Stimulated activated CD4-positive, alpha-beta T cell treated with anti-CD3 and anti-CD28 coated beads, Interleukin-15, amount 100 ng/mL, for 24 hours (primary cell): ENCODE measurements around the gene PVR.
"Not testable (repeated sequence)": the region's sequence is repeated elsewhere in the genome, so short reads cannot be mapped to it uniquely, and the experiment has no call there.

Experiments used
- DNase-seq: peaks from one replicate; pipeline ENCODE4 v3.0.0-alpha.2; 2020

Gene PVR

DNA sequence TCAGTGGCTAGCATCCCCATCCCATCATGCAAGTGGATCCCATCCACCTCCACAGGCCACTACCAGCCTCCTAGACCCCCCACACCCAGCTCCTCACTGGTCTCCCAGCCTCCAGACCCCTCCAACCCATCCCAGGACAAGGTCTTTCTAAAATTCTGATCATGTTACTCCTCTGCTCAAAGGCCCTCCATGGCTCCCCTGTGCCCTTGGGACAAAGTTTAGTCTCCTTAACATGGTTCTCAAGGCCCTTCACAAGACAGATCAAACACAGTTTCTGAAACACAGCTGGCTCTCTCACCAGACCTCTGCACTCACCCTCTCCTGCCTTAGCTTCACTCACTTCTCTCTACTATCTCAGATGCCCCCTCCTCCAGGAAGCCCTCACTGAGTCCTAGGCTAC lies 36.8 kb downstream of the PVR start:
- no peak for DNase-seq

DNA sequence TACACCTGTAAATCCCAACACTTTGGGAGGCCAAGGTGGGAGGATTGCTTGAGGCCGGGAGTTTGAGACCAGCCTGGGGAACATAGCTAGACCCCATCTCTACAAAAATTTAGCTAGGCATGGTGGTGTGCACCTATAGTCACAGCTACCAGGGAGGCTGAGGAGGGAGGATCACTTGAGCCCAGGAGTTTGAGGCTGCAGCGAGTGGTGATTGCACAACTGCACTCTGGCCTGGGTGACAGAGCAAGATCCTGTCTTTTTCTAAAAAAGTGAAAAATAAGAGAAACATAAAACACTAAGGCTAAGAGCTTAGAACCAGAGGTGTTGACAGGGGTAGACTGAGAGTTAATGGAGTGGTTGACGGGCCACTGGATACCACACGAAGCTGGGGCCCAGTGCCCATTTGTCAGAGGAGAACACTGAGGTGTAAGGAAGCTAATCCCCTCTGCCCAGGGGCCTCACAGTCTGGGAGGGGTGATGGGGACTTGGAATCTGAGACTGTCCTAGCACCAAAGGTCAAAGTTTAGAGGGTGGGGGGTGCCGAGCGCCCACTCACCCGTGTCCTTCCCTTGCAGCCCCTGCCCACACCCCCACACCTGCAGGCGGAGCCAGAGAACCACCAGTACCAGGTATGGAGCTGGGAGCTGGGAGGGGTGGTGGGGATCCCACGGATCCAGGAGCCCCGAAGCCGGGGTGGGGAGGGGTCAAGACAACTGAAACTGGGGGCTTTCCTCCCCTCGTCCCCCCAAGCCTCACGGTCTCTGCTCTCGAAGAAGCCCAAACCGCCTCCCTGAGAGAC lies 38.5 kb downstream of the PVR start:
- no peak for DNase-seq

DNA sequence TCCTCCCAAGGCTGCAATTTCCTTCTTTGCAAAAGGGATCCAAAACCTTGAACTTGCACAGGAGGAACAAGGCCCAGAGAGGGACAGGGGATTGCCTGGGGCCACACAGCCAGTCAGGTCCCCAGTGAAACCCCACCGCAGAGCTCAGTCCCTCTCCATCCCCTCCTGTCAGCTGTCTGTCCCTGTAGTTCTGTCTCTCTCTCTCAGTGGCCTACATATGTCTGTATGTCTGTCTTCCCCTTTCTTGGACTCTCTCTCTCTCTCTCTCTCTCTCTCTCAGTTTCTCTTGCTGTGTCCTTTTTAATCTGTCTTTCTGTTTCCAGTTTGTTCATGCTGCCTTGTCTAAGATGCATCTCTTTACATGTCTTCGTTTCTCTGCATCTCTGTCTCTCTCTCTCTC lies 39.1 kb downstream of the PVR start:
- no peak for DNase-seq

GRCh38 chr19:44683434-44684210 lies 39.9 kb downstream of the PVR start:
- DNase-seq: no peak

DNA sequence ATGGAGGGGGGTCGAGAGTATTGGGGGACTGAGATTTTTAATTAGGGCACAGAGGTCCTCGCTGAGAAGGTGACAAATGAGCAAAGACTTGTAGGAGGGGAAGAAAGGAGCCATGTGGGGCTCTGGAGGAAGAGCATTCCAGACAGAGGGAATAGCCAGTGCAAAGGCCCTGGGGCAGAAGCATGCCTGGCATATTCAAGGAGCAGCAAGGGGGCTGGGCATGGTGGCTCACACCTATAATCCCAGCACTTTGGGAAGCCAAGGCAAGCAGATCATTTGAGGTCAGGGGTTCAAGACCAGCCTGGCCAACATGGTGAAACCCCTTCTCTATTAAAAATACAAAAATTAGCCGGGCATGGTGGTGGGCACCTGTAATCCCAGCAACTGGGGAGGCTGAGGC lies 40.7 kb downstream of the PVR start:
- not testable (repeated sequence) for DNase-seq

DNA sequence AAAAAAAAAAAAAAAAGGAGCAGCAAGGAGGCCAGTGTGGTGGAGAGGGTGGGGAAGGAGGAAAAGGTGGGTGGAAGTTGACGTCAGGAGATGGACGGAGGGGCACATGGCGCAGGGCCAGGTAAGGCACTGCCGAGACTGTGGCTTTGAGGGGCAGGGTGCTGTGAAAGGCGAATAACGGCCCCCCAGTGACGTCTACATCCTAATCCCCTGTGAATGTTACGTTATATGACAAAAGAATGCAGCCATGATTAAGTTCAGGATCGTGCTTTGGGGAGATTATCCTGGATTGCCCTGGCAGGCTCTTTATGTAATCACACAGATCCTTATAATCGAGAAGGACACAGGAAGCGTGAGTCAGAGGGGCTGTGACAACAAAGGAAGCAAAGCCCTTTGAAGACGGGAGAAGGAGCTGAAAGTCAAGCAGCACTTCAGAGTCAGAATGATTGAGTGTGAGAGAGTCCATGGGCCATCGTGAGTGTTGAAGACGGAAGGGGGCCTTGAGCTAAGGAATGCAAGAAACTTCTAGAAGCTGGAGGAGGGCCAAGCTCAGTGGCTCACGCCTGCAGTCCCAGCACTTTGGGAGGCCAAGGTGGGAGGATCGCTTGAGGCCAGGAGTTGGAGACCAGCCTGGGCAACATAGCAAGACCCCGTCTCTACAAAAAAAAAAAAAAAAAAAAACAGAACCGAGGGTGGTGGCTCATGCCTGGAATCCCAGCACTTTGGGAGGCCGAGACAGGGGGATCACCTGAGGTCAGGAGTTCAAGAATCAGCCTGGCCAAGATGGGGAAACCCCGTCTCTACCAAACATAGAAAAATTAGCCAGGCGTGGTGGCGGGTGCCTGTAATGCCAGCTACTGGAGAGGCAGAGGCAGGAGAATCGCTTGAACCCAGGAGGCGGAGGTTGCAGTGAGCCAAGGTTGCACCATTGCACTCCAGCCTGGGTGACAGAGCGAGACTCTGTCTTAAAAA lies 41.5 kb downstream of the PVR start:
- peak; percentile 23 for DNase-seq

DNA sequence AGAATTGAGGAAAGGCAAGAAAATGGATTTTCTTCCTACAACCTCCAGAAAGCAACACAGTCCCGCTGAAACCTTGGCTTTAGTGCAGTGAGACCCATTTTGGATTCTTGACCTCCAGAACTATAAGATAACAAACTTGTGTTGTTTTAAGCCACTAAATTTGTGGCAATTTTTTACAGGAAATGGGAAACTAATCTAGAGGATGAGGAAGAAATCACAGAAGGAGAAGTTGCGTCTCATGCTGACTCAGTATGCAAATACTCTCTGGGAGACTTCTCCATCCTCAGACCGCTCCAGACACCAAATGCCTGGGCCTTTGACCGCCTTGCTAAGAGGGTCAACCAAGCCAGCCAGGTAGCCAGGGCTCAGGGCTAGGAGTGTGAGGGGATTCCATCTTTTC lies 42.2 kb downstream of the PVR start:
- DNase-seq: no peak

- no peak for DNase-seq
Observed at GRCh38 chr19:44686896-44687295, 43.2 kb downstream of the PVR start.

DNA sequence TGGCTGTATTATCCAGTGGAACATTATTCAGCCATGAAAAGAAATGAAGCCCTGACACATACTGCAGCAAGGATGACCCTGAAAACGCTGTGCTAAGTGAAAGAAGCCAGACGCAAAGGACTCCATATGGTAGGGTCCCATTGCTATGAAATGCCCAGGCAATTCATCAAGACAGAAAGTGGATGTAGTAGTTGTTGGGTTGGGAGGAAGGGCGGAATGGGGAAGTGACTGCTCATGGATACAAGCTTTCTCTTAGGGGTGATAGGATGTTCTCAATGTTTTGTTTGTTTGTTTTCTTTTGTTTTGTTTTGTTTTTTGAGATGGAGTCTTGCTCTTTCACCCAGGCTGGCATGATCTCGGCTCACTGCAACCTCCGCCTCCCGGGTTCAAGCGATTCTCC lies 44.2 kb downstream of the PVR start:
- no peak for DNase-seq

DNA sequence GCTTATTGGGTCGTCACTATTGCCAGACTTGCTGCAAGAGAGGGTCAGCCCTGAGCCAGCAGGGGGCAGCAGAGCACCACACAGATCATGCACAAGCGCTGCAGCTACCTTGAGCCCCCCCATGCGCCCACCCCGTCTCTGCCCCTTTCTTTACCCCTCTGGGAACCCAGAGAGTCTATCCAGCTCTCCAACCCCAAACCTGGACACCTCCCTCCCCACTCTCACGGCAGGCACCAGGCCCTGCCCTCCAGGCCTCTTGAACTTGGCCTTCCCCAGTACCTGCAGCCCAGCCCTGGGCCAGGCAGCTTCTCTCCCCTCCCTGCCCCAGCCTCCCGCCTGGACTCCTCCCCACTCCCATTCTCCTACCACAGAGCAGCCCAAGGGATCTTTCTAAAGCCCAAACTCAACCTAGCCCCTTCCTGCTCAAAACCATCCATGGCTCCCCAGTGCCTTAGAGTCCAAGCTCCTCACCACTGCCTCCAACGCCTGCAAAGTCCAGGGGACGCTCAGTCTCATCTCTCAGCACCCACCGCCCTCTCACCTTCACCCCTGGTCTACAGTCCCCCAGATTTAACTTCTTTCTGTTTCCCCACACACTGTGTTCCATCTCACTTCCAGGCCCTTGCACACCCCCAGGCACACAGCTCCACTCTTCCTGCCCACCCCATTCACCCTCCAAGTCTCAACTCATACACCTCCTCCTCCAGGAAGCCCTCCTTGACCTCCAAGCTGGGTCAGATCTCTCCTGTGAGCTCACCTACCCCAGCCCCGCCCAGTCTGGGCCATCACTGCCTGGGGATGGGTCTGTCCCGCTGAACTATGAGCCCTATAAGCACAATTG lies 45.8 kb downstream of the PVR start:
- peak; percentile 85 for DNase-seq

DNA sequence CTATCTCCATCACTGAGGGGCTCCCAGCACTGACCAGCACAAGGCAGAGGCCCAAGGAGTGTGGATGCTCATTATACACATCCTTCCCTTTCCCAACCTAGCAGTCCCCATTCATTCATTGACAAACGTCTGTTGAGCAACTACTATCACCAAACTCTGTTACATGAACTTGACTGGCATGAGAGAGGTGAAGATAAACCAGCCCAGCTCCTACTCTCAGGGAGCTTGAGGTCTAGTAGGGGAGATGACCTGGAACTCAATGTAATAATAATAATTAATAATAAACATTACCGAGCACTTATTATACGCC lies 46.4 kb downstream of the PVR start:
- no peak for DNase-seq

DNA sequence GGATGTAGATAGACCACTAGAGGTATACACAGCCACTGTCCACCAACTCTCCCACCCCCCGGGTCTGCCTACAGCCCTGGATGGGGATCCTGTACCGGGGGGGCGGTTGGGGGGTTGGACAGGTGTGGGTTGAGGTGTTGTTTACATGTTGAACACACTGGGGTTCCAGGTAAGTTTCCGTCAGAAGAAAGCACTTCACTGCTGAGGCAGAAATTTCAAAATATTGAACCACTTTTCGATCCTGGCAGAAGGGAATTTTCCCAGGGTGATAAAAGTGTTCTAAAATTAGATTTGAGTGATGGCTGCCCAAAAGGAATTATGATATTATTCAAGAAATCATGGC lies 48.6 kb downstream of the PVR start:
- DNase-seq: no peak

GRCh38 chr19:44694184-44694579 lies 50.5 kb downstream of the PVR start:
- peak; percentile 40 for DNase-seq

- DNase-seq: no peak
Observed at GRCh38 chr19:44696939-44697669, 53.4 kb downstream of the PVR start.

GRCh38 chr19:44697670-44698034 lies 53.9 kb downstream of the PVR start:
- DNase-seq: no peak

- no peak for DNase-seq
Observed at GRCh38 chr19:44698492-44699201, 54.9 kb downstream of the PVR start, which contains the start of gene CEACAM16. Gene CEACAM16 (plus strand): TSS chr19:44699151. CDS start chr19:44701457, 2,306 bp downstream.

DNA sequence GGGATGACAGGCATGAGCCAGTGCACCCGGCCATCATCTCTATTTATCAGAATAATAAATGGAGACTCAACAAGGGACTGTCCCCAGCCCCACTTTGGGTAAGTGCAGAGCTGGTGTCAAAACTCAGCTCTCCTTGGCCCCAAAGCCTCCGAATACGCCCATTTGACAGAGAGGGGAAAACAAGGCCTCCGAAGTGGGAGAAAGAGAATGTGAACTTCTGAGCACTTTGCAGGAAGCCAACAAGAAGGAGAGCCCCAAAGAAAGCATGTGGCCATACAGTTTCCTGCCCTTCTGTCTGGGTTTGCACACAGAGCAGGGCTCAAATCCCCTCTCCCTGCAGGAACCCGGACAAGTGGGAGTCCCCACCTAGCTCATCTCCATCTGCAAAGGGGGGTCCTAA lies 56.8 kb downstream of the PVR start:
- no peak for DNase-seq

DNA sequence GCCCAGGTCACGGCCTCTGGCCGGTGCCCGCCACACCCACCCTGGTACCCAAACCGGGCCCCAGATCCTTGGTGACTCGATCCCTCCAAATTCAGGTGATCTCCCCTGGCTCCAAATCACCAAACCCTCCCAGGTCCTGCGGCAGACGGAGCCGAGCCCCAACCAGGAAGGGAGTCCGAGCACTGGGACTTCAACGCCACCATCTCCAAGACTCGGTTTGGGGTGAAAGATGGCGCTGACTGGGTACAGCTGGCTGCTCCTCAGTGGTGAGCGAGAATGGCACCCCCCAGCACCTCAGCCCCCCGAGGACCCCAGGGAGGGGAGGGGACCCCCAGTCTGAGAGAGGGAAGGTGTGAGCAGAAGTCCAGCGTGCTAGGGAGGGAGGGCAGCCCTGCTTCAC lies 57.5 kb downstream of the PVR start:
- no peak for DNase-seq

- DNase-seq: no peak
Observed at GRCh38 chr19:44702551-44703176, 59.0 kb downstream of the PVR start.

DNA sequence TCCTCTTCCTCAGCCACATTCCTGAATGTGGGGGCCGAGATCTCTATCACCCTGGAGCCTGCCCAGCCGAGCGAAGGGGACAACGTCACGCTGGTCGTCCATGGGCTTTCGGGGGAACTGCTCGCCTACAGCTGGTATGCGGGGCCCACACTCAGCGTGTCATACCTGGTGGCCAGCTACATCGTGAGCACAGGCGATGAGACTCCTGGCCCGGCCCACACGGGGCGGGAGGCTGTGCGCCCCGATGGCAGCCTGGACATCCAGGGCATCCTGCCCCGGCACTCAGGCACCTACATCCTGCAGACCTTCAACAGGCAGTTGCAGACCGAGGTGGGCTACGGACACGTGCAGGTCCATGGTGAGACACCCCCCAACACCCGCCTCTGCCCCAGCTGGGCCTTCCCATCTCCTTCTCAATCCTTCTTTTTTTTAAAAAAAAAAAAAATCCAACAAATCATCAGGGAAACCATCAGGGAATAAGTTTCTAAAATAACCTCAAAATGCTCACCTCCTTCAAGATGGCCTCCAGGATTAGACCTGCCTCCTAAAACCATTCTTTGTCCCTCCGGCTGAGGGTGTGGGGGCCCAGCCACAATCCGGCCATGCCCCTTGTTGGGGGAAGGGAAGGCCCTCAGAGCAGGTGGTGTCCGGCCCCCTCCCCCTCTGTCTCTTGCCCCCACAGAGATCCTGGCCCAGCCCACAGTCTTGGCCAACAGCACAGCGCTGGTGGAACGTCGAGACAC lies 59.8 kb downstream of the PVR start:
- DNase-seq: no peak
